T-cell (primary cell): Measurements from ENCODE around the gene CCS. TPM values are rescaled to one million over a fixed set of nuclear protein-coding genes. Genes with fewer than 3 reads are reported as not detected.
A peak's percentile ranks its signal among the peaks of the same experiment; 100 is the strongest.

Source experiments
- ATAC-seq, 4 experiments: fragments of 200-7000 bp in 3 of 4; fragments of 150-1000 bp in 1 of 4; cut with Tn5 transposase; replicated peaks in 1 of 4; 1 replicate in 3 of 4; 2 replicates in 1 of 4; pipeline ENCODE4 v1.10.0; 2021; ENCODE audit warnings: moderate library complexity in 3 of 4, mild to moderate bottlenecking in 2 of 4, moderate number of reproducible peaks in 1 of 4
- CTCF ChIA-PET, 2 donors: fragments of 300-600 bp; sonication (Branson Sonifier 250); formaldehyde crosslinking; loops; one replicate each; lab custom pipeline; 2022; ENCODE audit warnings: antibody characterized with exemption in 2 of 2; lab: Charles Lee
- POLR2A ChIA-PET, 2 donors: fragments of 300-600 bp; sonication (Branson Sonifier 250); formaldehyde crosslinking; loops; one replicate each; lab custom pipeline; 2022; ENCODE audit warnings: antibody characterized with exemption in 2 of 2; lab: Charles Lee
- DNase-seq, 35 experiments: peaks; one replicate each; pipeline versions ENCODE4 v3.0.0 to v3.0.0-alpha.2; 2013 to 2023
- H3K27ac ChIP-seq: one replicate; pipeline ENCODE4 v1.5.1; 2013; ENCODE audit warnings: low read length
- H3K27me3 ChIP-seq, 2 experiments: replicated peaks in 1 of 2; 1 replicate in 1 of 2; 2 replicates in 1 of 2; pipeline versions ENCODE4 v1.6.1 to v1.7.0; 2013; ENCODE audit warnings: low read length in 1 of 2, mixed read lengths in 1 of 2; ENCODE audit not compliant: control insufficient read depth in 2 of 2, insufficient read depth in 2 of 2; ENCODE audit errors: extremely low read depth in 1 of 2
- H3K36me3 ChIP-seq, 2 donors: 1 replicate in 1 of 2; 2 replicates in 1 of 2; pipeline versions ENCODE4 v1.6.1 to v1.7.0; 2013; ENCODE audit warnings: low read length in 1 of 2; ENCODE audit not compliant: control insufficient read depth in 2 of 2, insufficient read depth in 1 of 2; ENCODE audit errors: extremely low read depth in 1 of 2
- H3K4me1 ChIP-seq, 2 experiments: 1 replicate in 1 of 2; 2 replicates in 1 of 2; pipeline versions ENCODE4 v1.6.1 to v1.7.0; 2013; ENCODE audit warnings: low read length in 2 of 2, mixed read lengths in 1 of 2; ENCODE audit not compliant: insufficient read depth in 2 of 2, control insufficient read depth in 1 of 2; ENCODE audit errors: extremely low read depth in 1 of 2
- H3K4me3 ChIP-seq, 2 donors: 1 replicate in 1 of 2; 2 replicates in 1 of 2; pipeline versions ENCODE4 v1.5.1 to v1.7.0; 2013; ENCODE audit warnings: mild to moderate bottlenecking in 2 of 2, low read length in 1 of 2, moderate library complexity in 1 of 2; ENCODE audit not compliant: control insufficient read depth in 1 of 2; ENCODE audit errors: extremely low read depth in 1 of 2
- H3K9me3 ChIP-seq: 2 replicates; pipeline ENCODE4 v1.7.0; 2013
- H3K27ac Mint-ChIP-seq, 2 donors: one replicate each; pipeline ENCODE4 v1.8.0; 2020 to 2021; ENCODE audit warnings: mild to moderate bottlenecking in 2 of 2, mixed read lengths in 2 of 2
- H3K27me3 Mint-ChIP-seq, 2 donors: one replicate each; pipeline ENCODE4 v1.8.0; 2021 to 2022; ENCODE audit warnings: mixed read lengths in 2 of 2
- H3K36me3 Mint-ChIP-seq: one replicate; pipeline ENCODE4 v1.8.0; 2021; ENCODE audit warnings: mixed read lengths
- H3K4me1 Mint-ChIP-seq, 3 donors: one replicate each; pipeline ENCODE4 v1.8.0; 2020 to 2022; ENCODE audit warnings: mixed read lengths in 3 of 3, mild to moderate bottlenecking in 1 of 3
- H3K4me3 Mint-ChIP-seq, 3 donors: one replicate each; pipeline ENCODE4 v1.8.0; 2020 to 2022; ENCODE audit warnings: mild to moderate bottlenecking in 3 of 3, mixed read lengths in 3 of 3, moderate library complexity in 3 of 3
- H3K9me3 Mint-ChIP-seq, 3 donors: one replicate each; pipeline ENCODE4 v1.8.0; 2020 to 2022; ENCODE audit warnings: mixed read lengths in 3 of 3
- WGBS: methylation state at CpG from one replicate; pipeline ENCODE4 v1.1.5; 2013; ENCODE audit warnings: missing lambda C conversion rate; ENCODE audit not compliant: insufficient coverage; 5-methylcytosine and 5-hydroxymethylcytosine counted together
- total RNA-seq, 35 experiments: library from RNA in 6 of 35; stranded (reverse) in 6 of 35; fragments of 120-200 nt in 1 of 35; gene quantifications; one replicate each; pipeline versions ENCODE4 v1.2.1 to v1.2.4 and lab custom pipeline; 2013 to 2026

Gene CCS
- total RNA-seq, 5 donors from 2014 or later (not counting 1 experiment from before 2014, with no cell fraction given), result 32.3 to 69.5 (median 58.3) TPM

GRCh38 chr11:66546368-66546965 is 46.5 kb upstream of the CCS start, which contains the start of gene ACTN3:
TSS of gene ACTN3 (plus strand) at chr11:66546903. CDS start at chr11:66546938, 35 bp downstream.
- H3K4me1 ChIP-seq, result peaks cover 8 to 42% of the 10 kb centered on the region in 2 experiments
- no peaks in the 10 kb centered on the region for H3K27me3 Mint-ChIP-seq
- peaks cover 35 to 48% (median 44%) of the 10 kb centered on the region in 3 donors for H3K4me1 Mint-ChIP-seq
- ATAC-seq (peak in 1 of 4 experiments; percentile 0), DNase-seq (peak in 1 of 35 experiments; percentile 36)
- H3K27ac Mint-ChIP-seq, result peak within 1 kb of the TSS; percentile 78 to 82
- H3K27ac ChIP-seq, result peak within 1 kb of the TSS; percentile 82
- peak within 1 kb of the TSS; percentile 57 to 86 for H3K4me3 ChIP-seq
- peaks cover 14% of the 10 kb centered on the region for H3K36me3 Mint-ChIP-seq
- POLR2A ChIA-PET, result interaction anchor here in 1 of 2 donors (1.8 kb wide), 1 partner anchor 73 kb away, joined by 7 read pairs; no protein-coding TSS in a partner anchor
- no peaks in the 10 kb centered on the region for H3K9me3 ChIP-seq
- H3K9me3 Mint-ChIP-seq, result no peaks in the 10 kb centered on the region
- H3K36me3 ChIP-seq, result peaks cover 0 to 17% of the 10 kb centered on the region in 2 donors
- H3K4me3 Mint-ChIP-seq, result peak within 1 kb of the TSS; percentile 81 to 85 (median 85)
- 12% methylated on average over 23 of the region's 37 CpGs for WGBS
- H3K27me3 ChIP-seq, result peaks cover 0 to 2% of the 10 kb centered on the region in 2 experiments
- CTCF ChIA-PET, result interaction anchor here (0.5 to 1.2 kb wide), 7 partner anchors 15 to 131 kb away, joined by 3 to 4 read pairs (median 3); partner anchors contain the start of genes CTSF (in 1 of the 2), PELI3 (in 1 of the 2), RBM14 (in 1 of the 2) and RBM4 (in 1 of the 2)

GRCh38 chr11:66546966-66547661 is 45.9 kb upstream of the CCS start:
- ChIA-PET POLR2A (no interaction called here), CTCF (interaction anchor here in 1 of 2 donors (0.8 kb wide), 1 partner anchor 81 kb away, joined by 3 read pairs; the partner anchor contains the start of gene PELI3)
- Mint-ChIP-seq H3K27me3 (no peaks in the 10 kb centered on the region), H3K36me3 (peaks cover 8% of the 10 kb centered on the region), H3K9me3 (no peaks in the 10 kb centered on the region), H3K4me3 (peak overlapping the region; percentile 81 to 85 (median 85)), H3K27ac (peak overlapping the region in 1 of 2 donors; percentile 16), H3K4me1 (peaks cover 35 to 42% (median 38%) of the 10 kb centered on the region in 3 donors)
- ATAC-seq (no peak), DNase-seq (no peak)
- Histone ChIP-seq H3K27ac (no peak overlapping the region), H3K36me3 (peaks cover 0 to 11% of the 10 kb centered on the region in 2 donors), H3K4me3 (peak overlapping the region in 1 of 2 donors; percentile 86), H3K4me1 (peaks cover 8 to 42% of the 10 kb centered on the region in 2 experiments), H3K9me3 (no peaks in the 10 kb centered on the region), H3K27me3 (peaks cover 0 to 2% of the 10 kb centered on the region in 2 experiments)
- WGBS, result 56% methylated on average over 16 of the region's 18 CpGs

- Mint-ChIP-seq H3K4me3 (peak overlapping the region in 2 of 3 donors; percentile 21 to 41), H3K36me3 (peaks cover 2% of the 10 kb centered on the region), H3K27me3 (no peaks in the 10 kb centered on the region), H3K27ac (no peak overlapping the region), H3K4me1 (peaks cover 30 to 36% (median 32%) of the 10 kb centered on the region in 3 donors), H3K9me3 (no peaks in the 10 kb centered on the region)
- POLR2A ChIA-PET, result no interaction called here
- 73% methylated on average over 3 of the region's 5 CpGs for WGBS
- Histone ChIP-seq H3K27me3 (peaks cover 0 to 2% of the 10 kb centered on the region in 2 experiments), H3K4me1 (peaks cover 8 to 42% of the 10 kb centered on the region in 2 experiments), H3K27ac (no peak overlapping the region), H3K9me3 (no peaks in the 10 kb centered on the region), H3K4me3 (no peak overlapping the region), H3K36me3 (peaks cover 0 to 6% of the 10 kb centered on the region in 2 donors)
- CTCF ChIA-PET, result no interaction called here
- ATAC-seq, result no peak
- no peak for DNase-seq
Measured at GRCh38 chr11:66547662-66548009, 45.3 kb upstream of the CCS start.

GRCh38 chr11:66548041-66548440 is 44.9 kb upstream of the CCS start:
- 84% methylated on average over 11 of the region's 11 CpGs for WGBS

GRCh38 chr11:66548774-66549630 is 44.0 kb upstream of the CCS start:
- no peaks in the 10 kb centered on the region for H3K9me3 ChIP-seq

More at GRCh38 chr11:66548041-66548440, 44.9 kb upstream of the CCS start:
- H3K4me1 ChIP-seq, result peaks cover 8 to 38% of the 10 kb centered on the region in 2 experiments
- POLR2A ChIA-PET, result no interaction called here
- H3K36me3 ChIP-seq, result peaks cover 0 to 2% of the 10 kb centered on the region in 2 donors
- ATAC-seq (no peak), DNase-seq (no peak)
- no peaks in the 10 kb centered on the region for H3K9me3 ChIP-seq
- H3K27me3 Mint-ChIP-seq, result no peaks in the 10 kb centered on the region
- H3K27me3 ChIP-seq, result peaks cover 0 to 2% of the 10 kb centered on the region in 2 experiments
- peak overlapping the region in 2 of 3 donors; percentile 21 to 41 for H3K4me3 Mint-ChIP-seq
- H3K4me1 Mint-ChIP-seq, result peaks cover 25 to 32% (median 28%) of the 10 kb centered on the region in 3 donors
- H3K36me3 Mint-ChIP-seq, result no peaks in the 10 kb centered on the region
- no peaks in the 10 kb centered on the region for H3K9me3 Mint-ChIP-seq
- CTCF ChIA-PET, result no interaction called here
- no peak overlapping the region for H3K27ac ChIP-seq
- H3K27ac Mint-ChIP-seq, result no peak overlapping the region
- H3K4me3 ChIP-seq, result no peak overlapping the region

More at GRCh38 chr11:66548774-66549630, 44.0 kb upstream of the CCS start:
- ATAC-seq (no peak), DNase-seq (no peak)
- Mint-ChIP-seq H3K4me3 (peak overlapping the region; percentile 17 to 43 (median 26)), H3K27ac (peak overlapping the region in 1 of 2 donors; percentile 12), H3K4me1 (peaks cover 16 to 23% (median 19%) of the 10 kb centered on the region in 3 donors), H3K9me3 (no peaks in the 10 kb centered on the region), H3K27me3 (no peaks in the 10 kb centered on the region), H3K36me3 (no peaks in the 10 kb centered on the region)
- Histone ChIP-seq H3K4me3 (no peak overlapping the region), H3K27ac (no peak overlapping the region), H3K4me1 (peaks cover 4 to 28% of the 10 kb centered on the region in 2 experiments), H3K36me3 (no peaks in the 10 kb centered on the region), H3K27me3 (peaks cover 0 to 4% of the 10 kb centered on the region in 2 experiments)
- WGBS, result 79% methylated on average over 14 of the region's 16 CpGs
- ChIA-PET POLR2A (no interaction called here), CTCF (interaction anchor here in 1 of 2 donors (0.5 kb wide), 1 partner anchor 895 kb away, joined by 5 read pairs; no protein-coding TSS in a partner anchor)
